ENCODE data around the gene ARHGAP21.

GRCh38 chr10:24618401-24618800, 105.3 kb downstream of the ARHGAP21 start:
- no peak for TF ChIP-seq EZH2 (IDR thresholded peaks at IDR 0.05; ENCODE audit: borderline replicate concordance, insufficient read depth, low read depth, low read length, poor library complexity, severe bottlenecking)
- TF ChIP-seq CTCF (IDR thresholded peaks at IDR 0.05) = no peak

All from B cell (primary cell).